Activated CD4-positive, CD25-positive, alpha-beta regulatory T cell treated with anti-CD3 and anti-CD28 coated beads, Interleukin-2, amount 50 U/mL, for 72 hours (primary cell): ENCODE measurements around the gene WBP2NL.
"Not testable (repeated sequence)": the region's sequence is repeated elsewhere in the genome, so short reads cannot be mapped to it uniquely, and the experiment has no call there.

Source experiments
- DNase-seq: peaks from one replicate; pipeline ENCODE4 v3.0.0; 2021

Gene WBP2NL

DNA sequence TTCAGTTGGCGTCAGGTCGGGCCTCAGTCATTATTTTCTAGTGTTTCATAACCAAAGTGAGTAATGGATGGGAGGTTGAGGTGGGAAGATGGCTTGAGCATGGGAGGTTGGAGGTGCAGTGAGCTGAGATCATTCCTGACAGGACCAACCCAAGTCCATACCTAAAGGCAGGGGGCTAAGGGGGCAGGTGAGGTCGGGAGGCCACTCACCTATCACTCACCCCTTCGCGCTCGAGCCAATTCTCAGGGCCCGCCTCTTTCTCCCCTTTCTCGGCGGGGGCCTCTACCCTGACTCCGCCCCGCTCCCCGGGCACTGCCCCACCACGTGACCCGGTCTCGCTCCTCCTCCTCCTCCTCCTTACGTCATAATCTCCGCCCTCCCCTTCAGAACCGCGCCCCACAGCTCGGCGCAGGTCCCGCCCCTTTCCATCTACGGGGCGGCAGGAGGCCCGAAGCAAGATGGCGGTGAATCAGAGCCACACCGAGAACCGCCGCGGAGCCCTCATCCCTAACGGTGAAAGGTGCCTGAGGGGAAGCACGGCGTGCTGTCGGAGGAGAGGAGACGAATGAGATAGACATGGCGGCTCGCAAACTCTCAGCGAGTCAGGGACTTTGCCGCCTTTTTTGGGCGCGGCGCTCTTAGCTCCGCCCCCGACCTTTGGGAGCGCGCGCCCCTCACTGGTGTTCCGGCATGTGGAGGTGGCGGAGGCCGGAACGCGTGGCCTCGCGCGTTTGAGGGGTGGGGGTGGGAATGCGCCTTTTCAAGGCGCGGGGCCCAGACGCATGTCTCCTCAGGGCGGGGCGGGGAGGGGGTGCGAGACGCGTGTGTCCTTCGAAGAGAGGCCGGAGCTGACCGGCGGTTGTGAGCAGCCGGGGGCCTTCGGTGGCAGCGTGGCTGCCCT, at the start of gene WBP2NL:
WBP2NL (plus strand) TSS at position 428 of the 901 bp plus-strand sequence; CDS start at position 459, 31 bp downstream.
- peak; percentile 93 for DNase-seq

DNA sequence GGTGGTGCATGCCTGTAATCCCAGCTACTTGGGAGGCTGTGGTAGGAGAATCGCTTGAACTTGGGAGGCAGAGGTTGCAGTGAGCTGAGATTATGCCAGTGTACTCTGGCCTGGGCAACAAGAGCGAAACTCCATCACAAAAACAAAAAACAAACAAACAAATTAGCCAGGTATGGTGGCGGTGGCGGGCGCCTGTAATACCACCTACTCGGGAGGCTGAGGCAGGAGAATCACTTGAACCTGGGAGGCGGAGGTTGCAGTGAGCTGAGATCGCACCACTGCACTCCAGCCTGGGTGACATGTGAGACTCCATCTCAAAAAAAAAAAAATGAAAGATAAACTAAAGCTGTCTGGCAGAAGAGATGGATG, 49.7 kb upstream of the WBP2NL start:
- not testable (repeated sequence) for DNase-seq

DNA sequence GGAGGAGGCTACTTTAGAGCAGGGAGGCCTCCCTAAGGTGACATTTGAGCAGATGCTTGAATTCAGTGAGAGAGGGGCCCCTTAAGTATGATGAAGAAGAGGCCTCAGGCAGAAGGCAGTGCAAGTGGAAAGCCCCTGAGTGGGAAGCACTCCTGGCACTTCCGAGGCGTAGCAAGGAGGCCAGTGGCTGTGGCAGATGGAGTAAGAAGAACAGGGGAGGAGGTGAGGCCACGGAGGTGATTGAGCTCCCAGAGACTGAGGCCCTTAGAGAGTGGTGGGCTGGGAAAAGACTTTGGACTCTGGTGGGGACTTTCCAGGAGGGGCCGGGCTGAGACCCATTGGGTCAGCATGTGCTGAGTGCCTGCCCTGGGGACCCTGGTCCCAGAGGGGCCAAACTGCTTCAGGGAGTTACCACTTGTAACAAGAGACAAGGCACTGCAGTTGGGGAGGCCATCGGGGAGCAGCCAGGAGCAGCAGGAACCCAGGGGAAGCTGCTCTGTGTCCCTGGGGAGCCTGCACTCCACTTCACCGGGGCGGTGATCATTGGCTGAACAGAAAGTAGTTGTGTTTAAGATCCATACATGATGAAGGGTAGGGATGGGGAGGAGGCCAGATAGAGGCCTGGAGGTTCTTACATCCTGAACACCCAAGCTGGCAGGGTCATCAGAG, 49.2 kb upstream of the WBP2NL start:
- DNase-seq: no peak

DNA sequence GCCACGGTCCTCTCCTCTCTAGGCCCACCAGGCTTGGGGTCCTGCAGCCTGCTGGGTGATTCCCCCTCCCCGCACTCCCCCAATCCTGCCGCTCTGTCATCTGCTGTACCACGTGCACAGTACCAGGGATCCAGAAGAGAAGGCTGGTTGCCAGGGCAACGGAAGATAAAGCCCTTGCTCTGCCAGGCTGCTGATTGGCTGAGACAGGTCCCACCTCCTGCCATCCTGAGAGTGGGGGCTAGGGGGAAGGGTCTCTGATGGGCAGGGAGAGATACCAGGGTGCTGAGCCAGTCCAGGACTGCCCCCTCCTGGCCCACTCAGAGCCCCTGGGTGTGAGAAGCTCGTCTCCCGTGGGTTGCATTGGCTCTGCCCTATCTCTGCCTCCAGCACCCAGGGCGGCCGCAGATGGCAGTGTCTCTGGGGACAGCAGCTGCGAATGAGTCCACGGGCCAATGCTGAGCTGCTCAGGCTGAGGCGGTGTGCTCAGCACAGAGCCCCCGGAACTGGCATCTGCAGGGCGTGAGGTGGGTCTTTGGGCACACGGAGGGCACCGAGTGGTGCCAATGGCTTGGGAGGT, 46.6 kb upstream of the WBP2NL start, which contains the start of gene SMIM45:
SMIM45 (plus strand) TSS at position 253 of the 577 bp plus-strand sequence.
- no peak for DNase-seq

DNA sequence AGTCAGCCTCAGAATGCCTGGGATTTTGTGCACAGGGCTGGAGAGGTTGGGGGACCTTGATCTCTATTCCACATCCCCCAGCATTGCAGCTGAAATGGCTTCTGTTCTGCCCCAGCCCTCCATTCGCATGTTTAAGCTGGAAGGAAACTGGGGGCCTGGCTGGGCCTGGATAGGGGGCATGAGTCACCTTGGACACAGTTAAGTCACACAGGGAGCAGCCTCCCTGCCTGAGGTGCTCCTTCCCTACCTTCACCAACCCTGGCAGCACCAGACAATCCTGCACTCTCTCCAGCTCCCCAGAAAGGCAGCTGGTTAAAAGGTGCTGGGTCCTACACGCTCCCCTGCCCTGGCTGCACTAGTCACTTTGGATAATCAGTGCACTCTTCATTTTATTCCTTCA, 45.9 kb upstream of the WBP2NL start:
- DNase-seq: no peak

- DNase-seq: no peak
Observed at GRCh38 chr22:41957941-41958556, 40.5 kb upstream of the WBP2NL start.

GRCh38 chr22:41963453-41964111, 35.0 kb upstream of the WBP2NL start:
- no peak for DNase-seq

DNA sequence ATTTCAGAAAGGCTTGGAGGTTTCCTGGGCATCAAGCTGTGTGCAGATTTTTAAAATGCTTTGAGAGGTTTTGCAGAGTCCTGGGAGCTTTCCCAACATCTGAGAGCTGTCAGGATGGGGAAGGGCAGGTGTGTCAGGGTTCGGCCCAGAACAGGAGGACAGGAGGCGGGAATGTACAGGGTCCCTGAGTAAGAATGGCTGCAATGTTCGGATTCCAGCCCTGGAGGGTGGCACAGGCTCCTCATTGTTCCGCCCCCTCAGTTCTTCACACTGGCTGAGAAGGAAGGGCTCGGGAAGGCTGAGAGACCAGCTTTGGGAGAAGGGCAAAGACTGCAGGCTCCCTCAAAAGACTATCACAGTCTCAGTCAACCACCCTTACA, 34.5 kb upstream of the WBP2NL start:
- DNase-seq: no peak

DNA sequence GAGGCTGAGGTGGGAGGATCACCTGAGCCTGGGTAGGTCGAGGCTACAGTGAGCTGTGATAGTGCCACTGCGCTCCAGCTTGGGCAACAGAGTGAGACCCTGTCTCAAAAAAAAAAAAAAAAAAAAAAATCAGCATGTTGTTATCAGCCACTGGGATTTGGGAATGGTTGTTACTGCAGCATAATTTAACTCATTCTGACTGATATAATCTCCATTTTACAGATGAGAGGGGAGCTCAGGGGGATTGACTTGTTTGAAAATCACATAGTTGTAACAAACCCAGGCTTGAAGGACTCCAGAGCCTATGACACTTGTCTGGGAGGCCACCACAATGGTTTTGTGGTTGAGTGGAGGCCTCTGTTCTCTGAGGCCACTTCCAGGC, 32.4 kb upstream of the WBP2NL start:
- no peak for DNase-seq

DNA sequence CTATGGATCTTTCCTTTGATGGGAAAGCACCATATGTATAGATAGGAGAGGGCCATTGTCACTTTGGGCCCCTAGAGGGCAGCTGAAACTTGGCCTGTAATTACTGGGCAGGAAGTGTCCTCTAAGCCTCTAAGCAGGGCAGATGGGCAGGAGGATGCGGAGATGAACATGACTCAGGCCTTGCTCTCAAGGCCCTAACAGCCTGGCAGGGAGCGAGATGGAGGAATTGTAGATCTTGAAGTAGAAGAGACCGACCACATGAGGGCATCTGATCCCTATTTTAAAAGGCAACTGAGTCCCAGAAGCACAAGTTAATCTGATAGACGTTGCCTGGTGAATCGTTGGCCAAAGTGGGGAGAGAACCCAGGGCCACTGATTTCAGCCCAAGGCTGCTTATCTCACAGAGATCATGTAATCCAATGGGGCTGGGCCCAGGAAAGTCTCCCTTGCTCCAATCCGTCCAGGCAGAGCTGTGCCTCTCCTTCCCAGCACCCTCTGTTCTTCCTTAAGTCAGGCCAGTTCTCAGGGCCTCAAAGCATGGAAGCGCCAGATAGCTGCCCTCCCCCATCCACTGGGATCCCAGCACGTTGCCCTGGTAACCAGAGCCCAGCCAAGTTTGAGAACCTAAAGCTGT, 31.9 kb upstream of the WBP2NL start:
- DNase-seq: peak; percentile 39

- DNase-seq: no peak
Observed at GRCh38 chr22:41968601-41969000, 30.0 kb upstream of the WBP2NL start.

DNA sequence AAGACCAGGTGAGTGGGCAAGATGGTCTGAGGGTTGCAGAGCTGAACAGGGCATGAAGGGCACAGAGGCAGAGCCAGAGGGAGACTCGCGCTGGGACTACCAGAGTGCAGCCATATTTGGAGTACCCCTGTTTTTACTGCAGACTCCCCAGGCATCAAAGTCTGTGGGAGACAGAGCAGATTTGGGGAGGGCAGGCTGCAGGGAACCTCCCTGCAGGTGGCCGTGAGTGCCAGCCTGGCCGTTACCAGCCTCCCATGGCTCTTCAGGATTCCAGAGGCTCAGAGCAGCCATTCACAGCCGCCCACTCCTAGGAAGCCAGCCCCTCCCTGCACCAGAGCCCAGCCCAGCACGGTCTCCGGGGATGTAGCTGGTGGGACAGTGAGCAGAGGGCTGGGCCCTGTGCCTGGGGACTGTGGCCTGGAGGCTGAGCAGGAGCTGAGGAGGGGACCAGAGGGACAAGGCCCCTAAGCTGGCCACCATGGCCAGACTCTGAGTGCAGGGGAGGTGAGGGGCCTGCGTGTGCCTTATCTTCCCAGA, 29.4 kb upstream of the WBP2NL start, which contains the start of gene SEPTIN3:
SEPTIN3 (plus strand) TSS at position 334 of the 537 bp plus-strand sequence. CDS start 2,050 bp downstream, outside the sequence.
- no peak for DNase-seq

DNA sequence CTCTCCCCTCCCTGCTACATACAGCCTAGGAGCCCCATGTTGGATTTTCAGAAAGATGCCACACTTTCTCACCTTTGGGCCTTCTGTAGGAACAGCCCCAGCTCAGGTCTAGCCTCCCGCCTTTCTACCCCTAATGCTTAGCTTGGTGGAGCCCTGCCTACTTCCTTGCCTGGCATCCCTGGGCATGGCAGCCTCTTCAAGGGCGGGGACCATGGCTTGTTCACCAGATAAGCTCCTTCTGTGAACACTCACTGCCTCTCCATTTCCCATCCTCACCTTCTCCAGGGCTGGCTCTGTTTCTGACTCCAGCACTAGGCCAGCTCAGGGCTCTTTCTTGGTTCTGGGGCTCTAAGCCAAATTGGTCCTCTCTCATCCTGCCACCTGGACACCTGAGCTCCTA, 28.0 kb upstream of the WBP2NL start:
- no peak for DNase-seq

DNA sequence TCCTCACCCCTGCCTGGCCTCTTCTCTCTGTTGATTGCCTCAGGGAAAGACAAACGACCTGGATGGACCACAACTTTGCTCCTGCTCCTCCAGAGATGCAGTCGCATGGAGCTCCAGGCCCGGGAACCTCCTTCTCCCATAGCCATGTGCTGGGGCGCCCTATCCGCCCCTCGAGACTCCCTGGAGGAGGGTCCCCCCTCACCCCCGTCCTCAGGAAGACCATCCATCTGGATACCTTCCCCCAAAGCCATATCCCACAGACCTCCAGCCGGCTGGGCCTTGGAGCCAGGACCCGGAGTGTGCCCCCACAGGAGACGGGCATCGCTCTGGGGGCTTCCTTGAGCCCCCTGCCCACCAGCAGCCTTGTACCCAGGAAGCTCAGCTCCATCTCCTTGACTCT, 27.2 kb upstream of the WBP2NL start:
- DNase-seq: no peak

GRCh38 chr22:41974691-41975290, 23.8 kb upstream of the WBP2NL start:
- no peak for DNase-seq

DNA sequence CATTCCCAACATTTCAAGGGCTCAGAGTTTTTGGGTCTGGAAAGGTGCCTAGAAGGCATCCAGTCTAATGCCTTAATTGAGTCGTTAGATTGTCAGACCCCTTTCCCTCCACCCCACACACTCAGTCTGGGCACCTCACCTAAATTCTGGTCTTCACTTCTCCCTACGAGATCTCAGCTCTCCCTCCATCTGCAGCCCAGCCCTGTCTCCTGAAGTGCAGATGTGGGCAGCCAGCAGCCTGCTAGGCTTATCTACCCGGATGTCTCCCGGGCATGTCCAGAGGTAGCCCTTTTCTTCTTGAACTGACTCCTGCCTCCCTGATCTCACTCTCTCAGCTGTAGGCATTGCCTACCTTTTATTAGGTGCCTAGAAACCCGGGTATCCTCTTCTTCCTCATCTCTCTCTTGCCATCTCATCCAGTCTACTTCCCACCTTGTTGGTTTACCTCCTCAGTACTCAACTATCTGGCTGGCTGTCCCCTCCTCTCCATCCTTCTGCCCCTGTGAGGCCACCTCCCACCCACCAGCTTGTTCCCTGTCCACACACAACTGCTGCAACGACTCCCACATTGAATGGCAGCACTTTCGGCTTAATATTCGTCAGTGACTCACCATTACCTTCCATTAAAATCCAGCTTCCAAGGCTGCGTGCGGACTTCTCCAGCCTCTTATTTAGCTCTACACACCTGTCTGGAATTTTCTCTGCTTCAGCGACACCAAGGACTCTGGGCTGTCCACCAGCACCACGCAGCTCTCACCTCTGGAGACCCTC, 23.1 kb upstream of the WBP2NL start:
- no peak for DNase-seq

DNA sequence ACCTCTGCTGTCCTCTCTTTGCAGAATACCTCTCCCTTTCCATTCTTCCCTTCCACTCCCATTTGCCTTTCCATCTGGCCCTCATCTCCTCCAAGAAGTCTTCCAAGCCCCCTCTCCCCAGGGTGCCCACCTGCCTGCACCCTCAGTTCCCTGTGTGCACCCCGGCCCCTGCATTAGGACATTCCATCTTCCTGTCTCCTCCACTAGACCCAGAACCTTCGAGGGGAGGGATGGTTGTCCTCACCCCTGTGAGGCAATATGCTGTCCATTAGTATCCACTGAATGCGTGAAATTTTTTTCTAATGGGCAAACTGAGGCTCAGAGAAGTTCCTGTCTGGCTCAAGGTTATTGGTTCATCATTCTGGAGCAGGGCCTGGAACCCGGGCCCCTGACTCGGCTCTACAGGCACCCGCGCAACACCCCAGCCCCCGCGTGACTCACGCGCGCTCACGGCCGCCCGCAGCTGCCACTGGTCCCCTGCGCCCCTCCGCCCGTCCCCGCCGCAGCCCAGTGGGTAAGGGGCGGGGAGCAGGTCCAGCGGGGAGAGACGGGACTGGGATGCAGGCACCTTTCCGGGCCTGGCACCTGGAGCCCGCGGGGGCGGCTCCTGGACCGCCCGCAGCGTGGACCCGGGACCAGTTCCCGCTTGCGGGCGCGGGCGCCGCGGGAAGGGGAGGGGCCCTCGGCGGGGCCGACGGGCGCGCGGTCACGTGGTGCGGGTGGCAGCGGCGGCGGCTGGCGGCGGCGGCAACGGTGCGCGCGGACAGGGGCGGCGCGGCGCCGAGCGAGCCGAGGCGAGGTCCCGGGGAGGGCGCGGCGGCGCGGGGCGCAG, 22.3 kb upstream of the WBP2NL start:
- peak; percentile 64 for DNase-seq

DNA sequence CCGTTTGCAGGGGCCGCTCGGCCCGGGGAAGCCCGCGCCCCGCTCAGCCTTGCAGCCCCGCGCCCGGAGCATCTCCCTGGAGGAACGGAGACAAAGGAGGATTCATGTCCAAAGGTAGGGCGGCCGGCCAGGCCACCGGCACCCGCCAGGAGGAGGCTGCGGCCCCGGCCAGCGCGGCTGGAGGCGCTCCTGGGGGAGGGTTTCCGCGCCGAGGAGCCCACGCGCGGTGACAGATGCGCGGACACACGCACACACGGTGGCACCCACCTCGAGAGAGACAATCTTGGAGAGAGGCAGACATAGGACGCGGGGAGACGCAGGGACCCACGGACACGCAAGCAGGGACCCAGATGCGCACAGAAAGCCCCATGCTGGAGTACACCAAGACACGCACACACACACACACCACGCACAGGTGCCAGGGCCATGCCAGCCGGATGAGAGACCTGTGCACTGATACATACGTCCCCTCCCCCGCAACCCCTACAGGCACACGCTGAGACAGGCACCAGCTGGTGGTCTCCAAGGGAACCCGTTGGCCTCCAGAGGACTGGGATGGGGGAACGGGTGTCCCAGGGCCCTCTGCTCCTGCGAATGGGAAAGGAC, 21.5 kb upstream of the WBP2NL start:
- DNase-seq: no peak

DNA sequence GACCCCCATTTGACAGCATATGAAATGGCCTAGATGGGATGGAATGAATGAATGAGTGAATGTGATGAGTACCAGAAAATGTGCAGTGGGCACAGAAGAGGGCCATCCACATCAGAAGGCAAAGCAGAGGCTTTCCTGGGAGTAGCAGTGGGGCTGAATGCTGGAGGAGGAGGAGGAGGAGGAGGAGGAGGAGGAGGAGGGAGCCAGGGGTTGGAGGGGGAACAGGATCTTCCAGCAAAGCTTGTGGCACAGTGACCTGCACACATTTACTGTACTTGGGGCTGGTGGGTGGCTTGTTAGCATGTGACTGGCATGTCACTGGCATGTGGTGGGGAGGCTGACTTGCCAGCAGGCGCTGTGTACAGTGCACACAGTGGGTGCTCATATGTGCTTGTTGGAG, 19.9 kb upstream of the WBP2NL start:
- no peak for DNase-seq
